Stomach (tissue), 4 donors: ENCODE data around the gene CLSTN1.

Experiments used
- POLR2A ChIP-seq, 4 donors: fragments of 450-650 bp; IDR thresholded peaks; one replicate each; pipeline ENCODE4 v1.6.1; 2016; ENCODE audit warnings: antibody characterized with exemption in 4 of 4, control low read depth in 2 of 4, mild to moderate bottlenecking in 1 of 4, moderate library complexity in 1 of 4
- TF ChIP-seq, protein P1 (sequence below), 7 experiments: fragments of 450-650 bp in 4 of 7; fragments of 200-600 bp in 3 of 7; sonication (generic) in 3 of 7; IDR thresholded peaks; one replicate each; pipeline ENCODE4 v1.5.1; 2016 to 2019; ENCODE audit warnings: antibody characterized with exemption in 7 of 7, control low read depth in 2 of 7, mild to moderate bottlenecking in 1 of 7

DNA sequence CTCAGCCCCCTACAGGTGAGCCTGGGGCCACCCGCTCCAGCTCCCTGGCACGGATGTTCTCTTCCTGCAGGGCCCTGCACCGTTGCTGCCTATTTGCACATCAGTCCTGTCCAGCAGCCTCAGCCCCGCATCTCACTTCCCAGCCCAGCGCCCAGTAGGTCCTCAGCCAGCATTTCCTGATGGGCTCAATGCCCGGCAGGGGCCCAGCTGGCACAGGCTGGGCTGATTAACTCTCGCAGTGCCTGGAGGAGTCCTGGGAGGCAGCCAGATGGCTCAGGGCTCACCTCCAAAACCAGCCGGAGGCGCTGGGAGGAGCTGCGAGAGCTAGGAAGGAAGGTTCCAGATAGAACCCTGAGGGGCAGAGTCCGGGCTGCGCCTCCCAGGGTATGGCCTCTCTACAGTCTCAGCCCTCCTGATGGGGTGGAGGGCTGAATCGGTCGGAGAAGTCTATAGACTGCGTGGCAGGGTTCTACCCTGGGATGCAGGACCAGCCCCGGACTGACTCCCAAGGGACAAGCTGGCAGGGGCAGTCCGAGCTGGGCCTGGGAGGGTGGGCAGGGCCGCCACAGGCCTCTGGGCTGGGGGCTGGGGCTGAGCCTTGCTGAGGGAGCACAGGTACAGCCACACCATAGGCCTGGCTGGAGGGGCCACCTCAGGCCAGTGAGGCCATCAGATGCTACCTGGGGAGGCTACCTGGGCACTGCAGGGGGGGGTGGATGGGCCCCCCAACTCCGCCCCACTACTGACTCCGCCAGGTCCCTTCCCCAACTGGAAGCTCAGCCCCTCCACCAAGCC, 19.2 kb upstream of the CLSTN1 start:
- TF ChIP-seq POLR2A (IDR thresholded peaks at IDR 0.05) = no peak
- TF ChIP-seq, protein P1, sequence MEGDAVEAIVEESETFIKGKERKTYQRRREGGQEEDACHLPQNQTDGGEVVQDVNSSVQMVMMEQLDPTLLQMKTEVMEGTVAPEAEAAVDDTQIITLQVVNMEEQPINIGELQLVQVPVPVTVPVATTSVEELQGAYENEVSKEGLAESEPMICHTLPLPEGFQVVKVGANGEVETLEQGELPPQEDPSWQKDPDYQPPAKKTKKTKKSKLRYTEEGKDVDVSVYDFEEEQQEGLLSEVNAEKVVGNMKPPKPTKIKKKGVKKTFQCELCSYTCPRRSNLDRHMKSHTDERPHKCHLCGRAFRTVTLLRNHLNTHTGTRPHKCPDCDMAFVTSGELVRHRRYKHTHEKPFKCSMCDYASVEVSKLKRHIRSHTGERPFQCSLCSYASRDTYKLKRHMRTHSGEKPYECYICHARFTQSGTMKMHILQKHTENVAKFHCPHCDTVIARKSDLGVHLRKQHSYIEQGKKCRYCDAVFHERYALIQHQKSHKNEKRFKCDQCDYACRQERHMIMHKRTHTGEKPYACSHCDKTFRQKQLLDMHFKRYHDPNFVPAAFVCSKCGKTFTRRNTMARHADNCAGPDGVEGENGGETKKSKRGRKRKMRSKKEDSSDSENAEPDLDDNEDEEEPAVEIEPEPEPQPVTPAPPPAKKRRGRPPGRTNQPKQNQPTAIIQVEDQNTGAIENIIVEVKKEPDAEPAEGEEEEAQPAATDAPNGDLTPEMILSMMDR (IDR thresholded peaks at IDR 0.05) = no peak
